Sciatic nerve (tissue), 1 donor: Measurements from ENCODE around the gene ALG5. TPM values are rescaled to one million over a fixed set of nuclear protein-coding genes. Genes with fewer than 3 reads are reported as not detected.

Source experiments
- total RNA-seq: library from RNA; stranded (reverse); fragmentation: NEBNext Ultra II Directional; extraction: Animal tissue kit (Norgen Biotek cat#: 25700); gene quantifications from one replicate; pipeline ENCODE4 v1.2.1, GENCODE V29; 2021
- donor health status: DM: no; HTN: no; CAD: no.

Gene ALG5
- total RNA-seq, 1 donor from 2014 or later: 36.0 TPM

Other genes starting within 250 kb of the ALG5 start
- 8.5 TPM for gene RFXAP, start 180.1 kb downstream of the ALG5 start, total RNA-seq
- 30.5 TPM for gene SMAD9, start 79.1 kb downstream of the ALG5 start, total RNA-seq
- gene EXOSC8, start 1.4 kb upstream of the ALG5 start, total RNA-seq: 28.8 TPM
- gene SUPT20H, start 60.3 kb upstream of the ALG5 start, total RNA-seq: 62.8 TPM
- not detected for gene CSNK1A1L, start 106.3 kb upstream of the ALG5 start, total RNA-seq